Peyer's patch (tissue), 4 donors: ENCODE results near the gene NCF2.

Source experiments
- POLR2A ChIP-seq, 2 donors: fragments of 450-650 bp; IDR thresholded peaks; one replicate each; pipeline ENCODE4 v1.5.1; 2017; ENCODE audit warnings: antibody characterized with exemption in 2 of 2, mild to moderate bottlenecking in 2 of 2, moderate library complexity in 2 of 2
- TF ChIP-seq, protein P1 (sequence below), 6 experiments: fragments of 450-650 bp in 4 of 6; fragments of 200-600 bp in 2 of 6; sonication (generic) in 1 of 6; IDR thresholded peaks; one replicate each; pipeline ENCODE4 v1.5.1; 2017 to 2019; ENCODE audit warnings: antibody characterized with exemption in 6 of 6, mild to moderate bottlenecking in 3 of 6, moderate library complexity in 1 of 6

DNA sequence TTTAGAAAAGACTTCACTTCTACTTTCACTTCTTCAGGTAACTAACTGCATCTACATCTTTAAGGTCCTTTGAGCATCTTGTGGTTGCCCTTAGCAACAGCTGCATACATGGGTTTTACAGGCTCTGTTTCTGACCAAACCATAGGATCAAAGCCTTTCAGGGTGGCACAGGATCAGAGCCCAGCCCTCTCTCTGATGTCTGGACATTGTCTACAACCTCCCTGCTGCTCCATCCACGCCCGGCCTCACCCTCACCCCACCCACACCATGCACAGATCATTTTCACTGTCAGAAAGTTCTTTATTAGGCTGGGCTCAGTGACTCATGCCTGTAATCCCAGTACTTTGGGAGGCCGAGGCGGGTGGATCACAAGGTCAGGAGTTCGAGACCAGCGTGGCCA is 5.2 kb downstream of the NCF2 start:
- no peak for TF ChIP-seq POLR2A (IDR thresholded peaks at IDR 0.05)
- TF ChIP-seq, protein P1, sequence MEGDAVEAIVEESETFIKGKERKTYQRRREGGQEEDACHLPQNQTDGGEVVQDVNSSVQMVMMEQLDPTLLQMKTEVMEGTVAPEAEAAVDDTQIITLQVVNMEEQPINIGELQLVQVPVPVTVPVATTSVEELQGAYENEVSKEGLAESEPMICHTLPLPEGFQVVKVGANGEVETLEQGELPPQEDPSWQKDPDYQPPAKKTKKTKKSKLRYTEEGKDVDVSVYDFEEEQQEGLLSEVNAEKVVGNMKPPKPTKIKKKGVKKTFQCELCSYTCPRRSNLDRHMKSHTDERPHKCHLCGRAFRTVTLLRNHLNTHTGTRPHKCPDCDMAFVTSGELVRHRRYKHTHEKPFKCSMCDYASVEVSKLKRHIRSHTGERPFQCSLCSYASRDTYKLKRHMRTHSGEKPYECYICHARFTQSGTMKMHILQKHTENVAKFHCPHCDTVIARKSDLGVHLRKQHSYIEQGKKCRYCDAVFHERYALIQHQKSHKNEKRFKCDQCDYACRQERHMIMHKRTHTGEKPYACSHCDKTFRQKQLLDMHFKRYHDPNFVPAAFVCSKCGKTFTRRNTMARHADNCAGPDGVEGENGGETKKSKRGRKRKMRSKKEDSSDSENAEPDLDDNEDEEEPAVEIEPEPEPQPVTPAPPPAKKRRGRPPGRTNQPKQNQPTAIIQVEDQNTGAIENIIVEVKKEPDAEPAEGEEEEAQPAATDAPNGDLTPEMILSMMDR (IDR thresholded peaks at IDR 0.05): no peak
